SH-SY5Y (cell line): Measurements from ENCODE around the gene TATDN3.

Experiments
- GATA2 ChIP-seq: IDR thresholded peaks from 2 replicates; pipeline ENCODE4 v1.6.1; 2011; ENCODE audit warnings: mild to moderate bottlenecking, low read depth, low read length
- GATA3 ChIP-seq: IDR thresholded peaks from 2 replicates; pipeline ENCODE4 v1.6.1; 2011; ENCODE audit warnings: low read depth, mild to moderate bottlenecking, low read length, moderate library complexity

GRCh38 chr1:212824201-212824600 lies 32.5 kb downstream of the TATDN3 start:
- TF ChIP-seq GATA2, result no peak
- no peak for TF ChIP-seq GATA3
